ENCODE data around the gene MYOM1.
"Not testable (repeated sequence)": the region's sequence is repeated elsewhere in the genome, so short reads cannot be mapped to it uniquely, and the experiment has no call there.

The MYOM1 gene

DNA sequence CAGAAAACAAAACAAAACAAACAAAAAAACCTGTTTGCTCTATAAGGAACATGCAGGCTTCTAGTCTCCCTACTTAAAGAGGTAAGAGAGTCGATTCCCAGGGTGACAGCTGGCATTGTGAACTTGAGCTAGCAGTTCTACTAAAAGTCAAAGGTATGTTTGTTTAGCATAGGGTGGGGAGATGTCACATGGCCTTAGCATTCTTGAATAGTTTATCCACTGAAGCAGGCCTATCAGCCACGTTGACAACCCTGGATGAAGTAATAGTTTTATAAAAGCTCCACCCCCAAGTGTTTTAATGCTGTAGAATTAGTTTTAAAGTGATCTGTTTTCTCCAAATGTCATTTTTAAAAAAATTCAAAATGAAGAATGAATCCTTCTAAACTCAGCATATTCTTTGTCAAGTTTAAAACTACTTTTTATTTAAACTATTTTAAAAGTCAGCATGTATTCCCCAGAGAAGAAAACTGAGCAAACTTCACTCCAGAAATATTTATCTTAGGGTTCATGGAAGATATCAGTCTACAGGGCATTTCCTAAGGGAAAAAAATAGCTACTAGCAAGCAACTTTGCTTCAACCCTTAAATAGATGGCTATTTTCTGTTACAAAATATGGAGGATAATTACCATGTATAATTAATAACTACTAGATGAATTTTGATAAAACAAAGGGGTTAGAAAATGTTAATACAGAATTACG is 1.7 kb downstream of the MYOM1 start:
- peak in 2 of 3 experiments; percentile 4 to 5 for DNase-seq

DNA sequence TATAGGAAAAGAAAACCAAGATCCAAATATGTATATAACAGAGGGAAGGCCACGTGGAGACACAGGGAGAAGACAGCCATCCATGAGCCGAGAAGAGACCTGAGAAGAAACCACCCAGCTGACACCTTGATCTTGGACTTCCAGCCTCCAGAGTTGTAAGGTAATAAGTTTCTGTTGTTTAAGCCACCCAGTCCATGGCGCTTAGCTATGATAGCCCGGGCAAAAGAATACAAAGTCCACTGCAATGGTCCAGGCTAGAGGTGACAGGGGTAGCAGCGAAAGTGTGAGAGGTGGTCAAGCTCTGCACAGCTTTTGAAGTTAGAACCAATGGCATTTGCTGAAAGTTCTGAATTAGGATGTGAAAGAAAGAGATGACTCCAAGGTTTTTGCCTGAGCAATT is 2.8 kb downstream of the MYOM1 start:
- no peak for DNase-seq

DNA sequence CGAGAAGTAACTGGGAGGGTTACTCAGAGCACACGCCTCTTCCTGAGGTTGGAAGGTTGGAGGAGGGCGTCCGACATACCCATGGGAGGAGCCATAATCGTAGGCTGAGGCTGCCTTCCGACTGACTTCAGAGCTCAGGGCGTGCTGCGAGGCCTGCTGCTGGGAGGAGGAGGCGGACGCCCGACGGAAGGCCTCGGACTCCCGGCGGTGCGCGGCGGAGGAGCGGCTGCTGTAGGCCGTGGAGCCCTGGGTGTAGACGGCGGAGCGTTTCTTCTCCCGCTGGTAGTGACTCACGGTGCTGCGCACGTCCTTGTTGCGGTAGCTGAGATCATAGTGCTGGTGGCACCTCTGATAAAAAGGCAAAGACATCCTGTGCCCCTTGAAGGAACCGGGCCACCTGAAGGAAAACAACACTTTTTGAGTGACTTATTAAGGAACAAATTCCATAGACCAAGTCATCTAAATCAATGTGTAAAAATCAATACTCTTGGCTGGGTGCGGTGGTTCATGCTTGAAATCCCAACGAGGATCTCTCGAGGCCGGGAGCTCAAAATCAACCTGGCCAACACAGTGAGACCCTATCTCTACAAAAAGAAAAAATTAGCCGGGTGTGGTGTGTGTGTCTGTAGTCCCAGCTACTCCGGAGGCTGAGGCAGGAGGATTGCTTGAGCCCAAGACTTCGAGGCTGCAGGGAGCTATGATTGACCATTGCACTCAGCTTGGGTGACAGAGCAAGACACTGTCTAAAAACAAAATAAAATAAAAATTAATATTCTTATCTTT is 4.7 kb downstream of the MYOM1 start:
- DNase-seq, result no peak

DNA sequence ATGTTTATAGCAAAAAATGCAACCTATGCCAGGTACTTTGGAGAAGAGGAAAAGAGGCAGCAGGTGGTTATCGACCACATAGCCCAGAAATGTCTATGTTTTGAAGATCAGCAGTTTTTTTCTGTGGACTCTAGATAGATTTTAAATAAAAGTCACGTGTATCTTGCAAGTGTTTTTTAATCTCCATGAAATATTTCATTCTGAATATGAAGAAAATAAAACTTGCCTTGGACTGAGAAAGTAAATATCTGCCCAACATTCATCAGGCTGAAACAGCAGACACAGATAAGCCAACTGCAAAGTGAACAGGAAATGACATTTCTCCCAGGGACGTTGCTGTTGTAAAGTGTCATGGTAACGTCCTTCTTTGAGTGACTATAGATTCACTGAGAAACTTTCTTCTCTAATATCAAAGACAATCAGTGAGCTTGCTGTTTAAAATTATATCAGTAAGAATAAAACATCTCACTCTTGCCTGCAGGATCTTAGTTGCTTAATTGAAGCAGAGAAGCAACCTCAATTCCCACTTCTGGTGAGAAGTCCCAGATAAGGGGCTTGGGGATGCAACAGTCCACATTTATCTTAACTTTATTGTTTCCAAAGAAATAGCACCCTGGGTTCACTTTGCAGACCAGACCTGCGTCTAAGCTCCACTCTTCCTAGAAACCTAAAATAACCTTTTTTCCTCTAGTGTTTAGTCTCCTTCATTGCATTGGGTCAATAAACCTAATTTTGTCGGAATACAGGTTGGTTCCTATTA is 6.3 kb downstream of the MYOM1 start:
- DNase-seq, result no peak

DNA sequence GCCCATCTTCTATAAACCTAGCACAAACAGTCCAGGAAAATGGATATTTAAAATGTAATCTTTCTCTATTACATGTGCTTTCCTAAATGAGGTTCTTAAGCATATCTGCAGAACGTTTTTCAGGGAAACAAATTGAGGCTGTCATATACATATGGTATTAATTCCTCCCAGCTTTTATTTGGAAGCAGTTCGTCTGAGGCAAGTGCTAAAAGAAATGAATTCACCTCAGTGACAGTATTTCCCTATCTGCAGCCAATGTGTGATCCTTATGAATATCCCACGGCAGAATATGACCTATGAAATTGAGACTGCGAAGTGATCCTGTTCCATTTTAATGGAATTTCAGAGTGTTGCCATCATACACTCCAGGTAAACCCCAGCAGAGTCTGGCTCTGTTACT is 7.1 kb downstream of the MYOM1 start:
- no peak for DNase-seq

DNA sequence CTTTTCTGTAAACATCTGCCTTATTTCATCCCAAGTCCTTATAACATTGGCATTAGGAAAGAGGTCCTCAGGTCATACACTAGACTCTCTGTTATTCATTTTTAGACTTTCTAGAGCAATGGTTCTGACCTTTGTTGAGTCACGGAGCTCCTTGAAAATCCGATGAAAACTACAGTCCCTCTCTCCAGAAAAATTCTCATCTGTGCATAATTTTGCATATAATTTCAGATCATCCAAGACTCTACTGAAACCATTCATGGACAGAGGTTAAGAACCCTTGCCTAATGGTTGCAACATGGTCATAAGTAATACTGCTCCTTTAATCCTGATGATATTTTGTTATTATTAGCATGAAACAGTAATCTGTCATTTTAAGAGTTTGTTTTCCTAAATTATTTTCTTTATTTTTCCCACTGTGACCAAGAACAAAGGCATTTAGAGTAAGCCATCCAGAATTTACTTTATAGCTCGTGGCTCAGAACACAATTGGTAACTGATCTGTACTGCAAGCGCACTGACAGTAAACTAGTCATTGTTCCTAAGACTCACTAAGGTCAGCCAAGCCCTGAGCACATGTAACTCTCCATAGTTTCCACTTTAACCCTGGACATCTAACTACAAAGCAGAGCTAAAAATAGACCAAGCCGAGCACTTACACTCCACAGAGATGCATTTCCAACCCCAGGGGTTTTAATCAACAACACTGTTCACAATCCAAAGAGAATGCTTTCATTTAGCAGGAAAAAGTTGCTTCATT is 8.4 kb downstream of the MYOM1 start:
- peak in 2 of 3 experiments; percentile 35 to 48 for DNase-seq

DNA sequence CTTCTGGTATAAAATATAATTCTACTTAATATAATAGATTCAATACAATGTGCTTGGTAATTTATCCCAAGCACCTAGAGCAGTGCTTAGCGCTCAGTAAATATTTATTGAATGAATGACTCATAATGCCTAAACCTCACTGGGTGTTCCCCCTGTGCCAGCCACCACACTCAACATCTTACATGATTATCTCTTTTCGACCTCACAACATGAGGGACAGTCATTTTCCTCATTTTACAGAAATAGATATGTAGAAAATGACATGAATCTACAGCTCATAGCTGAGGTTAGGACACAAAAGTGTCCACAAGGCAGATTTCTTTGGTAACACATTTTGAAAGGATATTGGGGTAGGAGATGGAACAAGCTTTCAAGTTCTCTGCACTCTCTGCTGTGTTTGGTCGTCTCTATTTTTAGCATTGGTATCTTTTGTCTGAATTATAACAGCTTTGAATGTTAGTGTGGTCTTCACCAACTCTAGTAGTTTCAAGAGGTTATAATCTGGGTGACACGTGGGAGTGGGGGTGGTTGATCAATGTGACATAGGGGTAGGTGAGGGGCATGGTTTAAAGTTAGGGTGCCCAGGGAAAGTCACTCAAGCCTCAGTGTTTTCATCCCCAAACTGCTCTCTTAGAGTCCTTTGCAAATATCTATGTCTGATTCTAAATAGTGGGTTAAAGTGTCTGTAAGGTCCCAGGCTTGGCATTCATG is 9.8 kb downstream of the MYOM1 start:
- DNase-seq, result no peak

DNA sequence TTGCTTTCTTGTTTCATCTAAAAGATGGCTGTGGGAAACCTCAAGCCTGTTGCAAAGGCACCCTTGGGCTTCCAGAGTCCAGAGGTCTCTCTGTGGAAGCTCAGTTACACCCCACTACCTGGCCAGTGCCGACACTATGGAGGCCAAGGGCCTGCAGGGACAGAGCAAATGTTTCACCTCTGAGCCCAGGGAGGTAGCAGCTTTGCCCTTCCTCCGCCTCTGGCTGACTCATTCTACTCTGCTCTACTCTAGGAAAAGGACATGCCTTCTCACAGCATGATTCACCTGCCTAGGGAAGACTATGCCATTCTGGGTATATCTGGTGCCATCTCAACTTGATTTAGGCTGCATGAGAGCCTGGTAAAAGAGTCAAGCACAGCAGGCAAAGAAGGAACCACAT is 12.2 kb downstream of the MYOM1 start:
- no peak for DNase-seq

DNA sequence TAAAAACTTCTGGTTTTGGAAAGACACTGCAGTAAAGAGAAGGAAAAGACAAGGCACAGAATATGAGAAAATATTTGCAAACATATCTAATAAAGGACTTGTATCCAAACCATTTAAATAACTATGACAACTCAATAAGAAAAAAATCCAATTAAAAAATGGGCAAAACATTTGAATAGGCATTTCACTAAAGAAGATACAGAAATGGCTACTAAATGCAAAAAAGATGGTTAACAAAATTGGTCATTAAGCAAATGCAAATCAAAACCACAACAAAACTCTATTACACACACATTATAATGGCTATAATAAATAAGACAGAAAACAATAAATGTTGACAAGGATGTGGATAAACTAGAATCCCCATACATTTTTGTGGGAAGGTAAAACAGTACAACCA is 14.5 kb downstream of the MYOM1 start:
- no peak for DNase-seq

DNA sequence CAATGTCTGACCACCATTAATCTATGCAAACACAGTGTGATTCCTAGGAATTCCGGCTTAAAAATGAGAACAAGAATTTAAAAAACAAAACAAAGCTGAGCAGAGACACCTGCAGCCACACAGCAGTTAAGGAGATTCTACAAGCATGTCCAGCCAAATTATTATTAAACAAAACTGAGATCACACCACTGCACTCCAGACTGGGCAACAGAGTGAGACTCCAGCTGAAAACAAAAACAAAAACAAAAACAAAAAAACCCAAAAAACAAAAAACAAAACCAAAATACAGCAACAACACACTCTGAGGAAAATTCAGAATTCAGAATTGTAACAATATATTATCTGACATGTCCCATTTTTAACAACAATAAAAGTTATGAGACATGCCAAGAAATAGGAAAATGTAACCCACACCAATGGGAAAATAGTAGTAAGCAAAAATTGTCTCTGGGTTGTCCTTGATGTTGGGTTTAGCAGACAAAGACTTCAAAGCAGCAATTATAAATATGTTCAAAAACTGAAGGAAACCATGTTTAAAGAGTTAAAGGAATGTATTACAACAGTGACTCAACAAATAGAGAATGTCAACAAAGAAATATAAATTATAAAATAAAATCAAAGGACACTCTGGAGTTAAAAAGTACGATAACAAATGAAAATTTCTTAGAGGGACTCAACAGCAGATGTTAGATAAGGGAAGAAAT is 19.7 kb downstream of the MYOM1 start:
- DNase-seq, result no peak

DNA sequence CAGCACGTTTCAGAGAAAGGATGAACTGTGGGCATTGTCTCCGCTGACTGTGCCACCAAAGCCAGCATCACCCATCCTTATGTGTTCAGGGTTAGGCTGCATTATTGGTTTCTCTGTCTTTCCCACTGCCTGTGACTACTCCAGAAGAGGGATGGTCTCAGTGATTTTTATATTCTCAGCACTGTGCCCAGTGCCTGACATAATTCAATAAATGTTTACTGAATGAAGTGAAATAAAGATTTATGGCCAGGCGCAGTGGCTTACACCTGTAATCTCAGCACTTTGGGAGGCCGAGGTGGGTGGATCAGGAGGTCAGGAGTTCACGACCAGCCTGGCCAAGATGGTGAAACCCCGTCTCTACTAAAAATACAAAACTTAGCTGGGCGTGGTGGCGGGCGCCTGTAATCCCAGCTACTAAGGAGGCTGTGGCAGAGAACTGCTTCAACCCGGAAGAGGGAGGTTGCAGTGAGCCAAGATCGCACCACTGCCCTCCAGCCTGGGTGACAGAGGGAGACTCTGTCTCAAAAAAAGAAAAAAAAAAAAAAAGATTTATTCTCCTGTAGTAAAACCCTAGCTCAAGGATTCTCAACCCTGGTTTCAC is 21.4 kb downstream of the MYOM1 start:
- DNase-seq, result not testable (repeated sequence)

DNA sequence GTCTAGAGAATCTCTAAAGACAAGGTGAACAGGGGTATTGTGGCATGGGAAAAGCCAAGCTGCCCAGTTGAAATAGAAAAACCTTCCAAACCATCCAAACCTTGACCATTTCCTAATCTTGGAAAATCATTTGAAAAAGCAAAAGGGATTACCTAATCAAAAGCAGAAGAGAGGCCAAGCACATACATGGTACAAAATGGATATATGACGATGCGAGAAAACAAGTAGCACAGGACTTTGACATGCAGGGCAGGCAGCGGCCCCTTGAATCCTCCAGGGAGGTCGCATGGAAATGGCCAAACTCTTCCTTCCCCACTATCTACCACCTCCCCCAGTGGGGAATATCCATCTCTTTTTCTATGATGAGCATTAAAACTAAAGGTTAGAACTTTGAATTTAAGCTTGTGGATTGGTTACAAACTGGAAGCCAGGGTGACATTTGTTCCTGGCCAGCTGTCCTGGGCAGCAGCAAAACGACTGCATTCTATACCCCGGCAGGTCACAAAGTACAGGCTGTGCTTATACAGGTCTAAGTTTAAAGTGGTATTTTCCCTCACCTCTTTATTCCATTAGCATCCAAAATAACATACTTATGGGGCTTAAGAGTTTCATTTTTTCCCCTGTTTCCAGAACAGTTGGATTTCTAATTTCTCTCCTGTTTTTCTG is 24.7 kb downstream of the MYOM1 start:
- DNase-seq, result no peak

DNA sequence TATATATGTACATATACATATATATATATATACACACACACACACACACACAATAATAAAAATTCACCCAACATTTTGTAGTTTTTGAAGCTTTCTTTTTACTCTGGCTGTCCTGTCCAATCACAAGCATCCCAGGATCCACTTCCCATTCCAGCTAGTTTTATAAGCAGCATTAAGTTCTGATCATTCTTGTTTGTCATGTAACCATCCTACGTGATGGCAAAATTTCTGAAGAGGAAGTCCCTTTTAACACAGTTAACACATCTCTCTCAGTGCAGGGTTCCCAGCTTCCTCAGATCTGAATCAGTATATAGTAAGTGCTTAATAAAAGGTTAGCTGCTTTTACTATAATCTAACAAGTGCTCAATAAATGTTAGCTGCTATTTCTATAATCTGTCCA is 26.4 kb downstream of the MYOM1 start:
- DNase-seq, result no peak

DNA sequence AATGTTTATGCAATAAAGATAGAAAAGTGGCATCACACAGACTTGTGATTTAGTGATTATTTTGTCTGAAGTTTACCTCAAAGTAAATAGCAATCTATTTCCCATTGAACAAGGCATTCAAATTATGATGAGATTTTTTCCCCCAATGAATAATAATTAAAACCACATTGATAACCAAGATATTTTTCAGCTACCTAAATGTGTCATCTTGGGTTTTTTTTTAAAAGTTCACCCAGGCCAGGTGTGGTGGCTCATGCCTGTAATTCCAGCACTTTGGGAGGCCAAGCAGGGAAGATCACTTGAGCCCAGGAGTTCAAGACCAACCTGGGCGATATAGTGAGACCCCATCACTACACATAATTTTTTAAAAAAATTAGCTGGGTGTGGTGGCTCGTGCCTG is 27.0 kb downstream of the MYOM1 start:
- no peak for DNase-seq

DNA sequence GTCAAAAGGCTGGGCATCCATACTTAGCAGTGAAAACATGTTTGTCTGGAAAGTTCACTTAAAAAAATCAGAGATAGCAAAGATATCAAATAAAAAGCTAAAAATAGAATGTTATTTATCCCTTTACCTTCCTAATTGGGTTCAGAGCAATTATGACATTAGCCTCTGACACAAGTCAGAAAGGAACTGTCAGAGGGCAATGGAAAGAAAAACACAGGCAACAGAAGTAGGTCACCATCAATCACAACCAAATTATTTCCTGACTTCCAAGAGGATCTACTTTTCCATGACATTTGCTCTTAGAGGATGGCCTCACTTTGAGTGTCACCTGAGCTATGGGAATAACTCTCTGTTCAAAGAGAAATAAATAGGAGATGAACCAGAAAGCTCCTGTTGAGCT is 27.5 kb downstream of the MYOM1 start:
- no peak for DNase-seq

DNA sequence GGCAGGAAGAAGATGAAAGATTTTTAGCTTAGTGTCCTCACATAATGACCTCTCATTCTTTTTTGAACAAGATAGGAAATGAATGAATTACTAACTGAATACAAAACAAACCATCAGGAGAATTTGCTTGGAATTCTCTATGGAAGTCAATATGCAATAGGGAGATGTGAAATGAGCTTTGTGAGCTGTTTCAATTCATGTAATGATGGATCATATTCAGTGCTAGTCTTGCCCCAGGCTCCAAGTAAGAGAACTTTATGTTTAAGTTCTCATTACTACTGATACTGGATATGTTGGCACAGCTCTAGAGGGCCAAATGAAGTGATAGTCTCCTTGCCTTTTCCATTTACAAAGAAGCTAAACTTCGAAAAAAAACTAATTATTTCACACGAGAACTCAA is 29.2 kb downstream of the MYOM1 start:
- DNase-seq, result no peak

DNA sequence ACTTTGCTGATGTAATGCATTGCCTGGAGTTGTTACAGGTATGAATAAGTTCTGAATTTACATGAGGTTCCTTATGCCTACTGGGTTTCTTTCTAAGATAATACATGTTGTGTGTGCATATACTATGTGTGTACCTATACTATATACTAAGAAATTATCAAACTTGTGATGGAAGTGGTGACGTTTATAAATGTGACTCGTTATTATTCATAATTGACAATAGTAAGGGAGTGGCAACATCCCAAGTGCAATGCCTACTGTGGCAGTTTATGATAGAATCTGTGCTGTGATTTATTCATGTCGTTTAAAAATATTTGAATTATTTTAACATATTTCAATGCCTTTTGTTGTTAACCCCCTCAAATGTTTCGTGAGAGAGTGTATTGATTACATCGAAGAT is 29.9 kb downstream of the MYOM1 start:
- DNase-seq, result no peak

DNA sequence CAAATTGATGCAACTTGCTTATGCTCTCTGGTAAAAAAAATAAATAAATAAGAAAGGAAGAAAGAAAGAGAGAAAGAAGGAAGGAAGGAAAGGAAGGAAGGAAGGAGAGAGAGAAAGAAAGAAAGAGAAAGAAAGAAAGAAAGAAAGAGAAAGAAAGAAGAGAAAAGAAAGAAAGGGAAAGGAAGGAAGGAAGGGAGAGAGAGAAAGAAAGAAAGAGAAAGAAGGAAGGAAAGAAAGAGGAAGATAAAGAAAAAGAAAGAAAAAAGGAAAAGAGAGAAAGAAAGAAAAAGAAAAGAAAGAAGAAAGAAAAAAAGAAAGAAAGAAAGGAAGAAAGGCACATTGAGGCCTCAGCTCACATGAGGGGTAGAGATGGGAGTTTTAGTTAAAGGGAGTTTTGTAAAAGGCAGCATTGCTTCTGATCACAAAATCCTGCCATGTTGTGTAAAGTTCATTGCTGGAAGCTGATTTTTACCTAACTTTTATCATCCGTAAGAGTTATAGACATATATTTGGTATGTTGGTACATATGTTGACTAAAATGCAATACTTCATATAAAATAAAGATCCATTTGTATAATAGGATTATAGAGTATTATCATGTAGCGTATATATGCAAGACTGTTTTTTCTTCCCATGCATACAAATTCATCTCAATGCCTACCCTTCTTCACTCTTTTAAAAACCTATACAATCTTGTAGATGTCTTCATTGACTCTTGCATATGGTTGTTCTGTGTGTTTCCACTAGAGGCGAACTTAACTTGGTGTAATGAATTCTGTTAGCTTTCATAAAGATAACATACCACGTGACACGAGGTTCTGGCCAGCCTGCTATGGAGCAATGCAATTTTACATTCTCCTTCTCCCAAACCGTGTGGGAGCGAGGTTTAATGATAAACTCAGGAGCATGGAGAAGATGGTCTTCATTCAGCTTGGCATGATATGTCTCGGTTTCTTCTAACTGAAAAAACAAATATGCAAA is 32.8 kb downstream of the MYOM1 start:
- no peak for DNase-seq

DNA sequence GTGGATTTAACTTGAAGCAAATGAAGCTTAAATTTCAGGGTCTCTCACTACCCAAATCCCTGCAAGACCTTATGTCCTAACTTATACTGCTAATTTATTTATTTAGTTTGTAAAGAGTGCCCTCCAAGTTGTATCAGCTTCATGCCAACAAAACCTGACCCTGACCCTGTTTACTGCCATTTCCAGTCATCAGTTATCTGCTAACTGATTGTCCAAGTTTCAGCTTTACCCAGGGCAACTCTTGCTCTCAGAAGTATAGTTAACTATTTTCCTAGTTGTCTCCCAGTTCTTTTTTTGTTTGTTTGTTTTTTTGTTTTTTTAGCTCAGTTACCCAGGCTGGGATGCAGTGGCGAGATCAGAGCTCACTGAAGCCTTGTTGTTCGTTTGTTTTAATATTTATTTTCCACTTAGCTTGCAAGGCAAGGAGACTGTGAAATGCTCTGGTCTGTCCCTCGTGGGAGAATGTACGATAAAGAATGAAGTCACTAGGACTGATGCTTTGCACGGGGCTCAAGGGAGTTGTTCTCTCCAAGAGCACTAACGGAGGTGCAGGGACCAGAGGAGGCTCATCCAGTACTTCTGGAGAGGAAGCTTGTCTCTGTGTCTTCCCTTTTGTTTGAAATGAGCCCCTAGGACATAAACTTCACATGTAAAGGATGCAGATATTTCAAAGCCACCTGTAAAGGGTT is 35.3 kb downstream of the MYOM1 start:
- DNase-seq, result no peak
